Mesothelial cell of epicardium (in vitro differentiated cells): Measurements from ENCODE around the gene CAMK2G. TPM values are rescaled to one million over a fixed set of nuclear protein-coding genes. Genes with fewer than 3 reads are reported as not detected.

ENCODE experiments used
- DNase-seq, 2 experiments: peaks; one replicate each; pipeline ENCODE4 v3.0.0; 2021; ENCODE audit warnings: low spot score in 2 of 2; ENCODE audit not compliant: unreplicated experiment in 2 of 2
- H3K27ac Mint-ChIP-seq: 2 replicates; pipeline ENCODE4 v1.8.0; 2021; ENCODE audit warnings: mixed read lengths
- H3K27me3 Mint-ChIP-seq: 2 replicates; pipeline ENCODE4 v1.8.0; 2021; ENCODE audit warnings: low read depth, mixed read lengths
- H3K36me3 Mint-ChIP-seq: 2 replicates; pipeline ENCODE4 v1.8.0; 2021; ENCODE audit warnings: mixed read lengths
- H3K4me1 Mint-ChIP-seq: 2 replicates; pipeline ENCODE4 v1.8.0; 2021; ENCODE audit warnings: mixed read lengths
- H3K4me3 Mint-ChIP-seq: 2 replicates; pipeline ENCODE4 v1.8.0; 2021; ENCODE audit warnings: mild to moderate bottlenecking, moderate library complexity, mixed read lengths
- H3K9me3 Mint-ChIP-seq: 2 replicates; pipeline ENCODE4 v1.8.0; 2021; ENCODE audit warnings: mixed read lengths
- CTCF ChIP-seq: fragments of 200-600 bp; sonication (generic); IDR thresholded peaks from one replicate; pipeline ENCODE4 v1.5.0; 2021; ENCODE audit warnings: antibody characterized with exemption; ENCODE audit not compliant: unreplicated experiment
- total RNA-seq: library from RNA; stranded (reverse); gene quantifications from 3 replicates; pipeline ENCODE4 v1.2.1, GENCODE V29; 2021

The CAMK2G gene
- total RNA-seq, 1 donor from 2014 or later, result 28.3 TPM

GRCh38 chr10:73801253-73801590, 73.1 kb downstream of the CAMK2G start:
- DNase-seq, result no peak
- Mint-ChIP-seq H3K27ac (no peak overlapping the region), H3K4me3 (no peak overlapping the region), H3K4me1 (no peaks in the 10 kb centered on the region), H3K27me3 (no peaks in the 10 kb centered on the region), H3K36me3 (peaks cover 32% of the 10 kb centered on the region), H3K9me3 (no peaks in the 10 kb centered on the region)
- no peak for TF ChIP-seq CTCF

- Mint-ChIP-seq H3K4me3 (no peak overlapping the region), H3K27me3 (no peaks in the 10 kb centered on the region), H3K4me1 (no peaks in the 10 kb centered on the region), H3K36me3 (peaks cover 28% of the 10 kb centered on the region), H3K9me3 (no peaks in the 10 kb centered on the region), H3K27ac (no peak overlapping the region)
- no peak for TF ChIP-seq CTCF
- DNase-seq, result no peak
These were observed 73.6 kb downstream of the CAMK2G start for GRCh38 chr10:73800560-73801252.

- Mint-ChIP-seq H3K36me3 (peaks cover 28% of the 10 kb centered on the region), H3K4me3 (no peak overlapping the region), H3K9me3 (no peaks in the 10 kb centered on the region), H3K27me3 (no peaks in the 10 kb centered on the region), H3K4me1 (no peaks in the 10 kb centered on the region), H3K27ac (no peak overlapping the region)
- no peak for TF ChIP-seq CTCF
- DNase-seq, result no peak
These were observed 74.3 kb downstream of the CAMK2G start for GRCh38 chr10:73799899-73800559.

- Mint-ChIP-seq H3K4me1 (no peaks in the 10 kb centered on the region), H3K4me3 (no peak overlapping the region), H3K27me3 (no peaks in the 10 kb centered on the region), H3K27ac (no peak overlapping the region), H3K9me3 (no peaks in the 10 kb centered on the region), H3K36me3 (peaks cover 33% of the 10 kb centered on the region)
- DNase-seq, result no peak
- TF ChIP-seq CTCF, result no peak
These were observed 75.3 kb downstream of the CAMK2G start for GRCh38 chr10:73798927-73799560.

GRCh38 chr10:73798087-73798486, 76.3 kb downstream of the CAMK2G start:
- Mint-ChIP-seq H3K4me1 (no peaks in the 10 kb centered on the region), H3K27me3 (no peaks in the 10 kb centered on the region), H3K9me3 (no peaks in the 10 kb centered on the region), H3K27ac (no peak overlapping the region), H3K36me3 (peaks cover 37% of the 10 kb centered on the region), H3K4me3 (no peak overlapping the region)
- no peak for DNase-seq
- no peak for TF ChIP-seq CTCF
